H1 (cell line): ENCODE measurements around the gene CUX1. TPM values are rescaled to one million over a fixed set of nuclear protein-coding genes. Genes with fewer than 3 reads are reported as not detected.

Source experiments
- CTCF ChIA-PET: fragments of 300-600 bp; sonication (Branson Sonifier 250); formaldehyde crosslinking; loops from one replicate; lab custom pipeline; 2021; ENCODE audit not compliant: partially characterized antibody; lab: Charles Lee
- POLR2A ChIA-PET: fragments of 300-600 bp; sonication (Branson Sonifier 250); formaldehyde crosslinking; loops from one replicate; lab custom pipeline; 2021; ENCODE audit warnings: inconsistent platforms; ENCODE audit not compliant: partially characterized antibody; lab: Charles Lee
- DNase-seq, 2 experiments: peaks; one replicate each; pipeline versions ENCODE4 v3.0.0 to v3.0.0-alpha.2; 2010 to 2022; ENCODE audit warnings: low spot score in 2 of 2, low read depth in 1 of 2, mixed read lengths in 1 of 2
- FAIRE-seq: peaks from 2 replicates; lab custom pipeline; 2011; peaks lifted over from hg19 to GRCh38; lab: Jason Lieb, UNC
- H2AFZ ChIP-seq: 2 replicates; pipeline ENCODE4 v1.8.1; 2012; ENCODE audit warnings: low read length, inconsistent platforms
- H2AK5ac ChIP-seq: 2 replicates; pipeline ENCODE4 v1.6.1; 2013; ENCODE audit warnings: low read depth, low read length
- H2BK120ac ChIP-seq: replicated peaks from 2 replicates; pipeline ENCODE3; 2013; ENCODE audit warnings: low read depth, low read length, inconsistent platforms
- H2BK12ac ChIP-seq: 2 replicates; pipeline ENCODE4 v1.6.1; 2013; ENCODE audit warnings: low read depth, low read length
- H2BK15ac ChIP-seq: 2 replicates; pipeline ENCODE4 v1.6.1; 2013; ENCODE audit warnings: low read length
- H2BK20ac ChIP-seq: 2 replicates; pipeline ENCODE4 v1.6.1; 2013; ENCODE audit warnings: low read length
- H2BK5ac ChIP-seq: 2 replicates; pipeline ENCODE4 v1.6.1; 2013; ENCODE audit warnings: low read depth, low read length
- H3K14ac ChIP-seq: 2 replicates; pipeline ENCODE4 v1.6.1; 2013; ENCODE audit warnings: inconsistent platforms; ENCODE audit not compliant: insufficient read length
- H3K18ac ChIP-seq: 2 replicates; pipeline ENCODE4 v1.6.1; 2013; ENCODE audit warnings: low read length; ENCODE audit errors: extremely low read depth
- H3K23ac ChIP-seq: 2 replicates; pipeline ENCODE4 v1.6.1; 2013; ENCODE audit warnings: inconsistent platforms; ENCODE audit not compliant: insufficient read length
- H3K23me2 ChIP-seq: 2 replicates; pipeline ENCODE4 v1.6.1; 2013; ENCODE audit warnings: low read depth, low read length
- H3K27ac ChIP-seq: 2 replicates; pipeline ENCODE4 v1.6.1; 2011; ENCODE audit warnings: low read depth, low read length, inconsistent platforms
- H3K27me3 ChIP-seq, 4 experiments: replicated peaks in 1 of 4; 1 replicate in 1 of 4; 2 replicates in 3 of 4; pipeline versions ENCODE4 v1.6.1 to v1.8.1; 2011 to 2013; ENCODE audit warnings: low read length in 3 of 4, mild to moderate bottlenecking in 3 of 4, inconsistent platforms in 2 of 4, mixed read lengths in 2 of 4, moderate library complexity in 1 of 4; ENCODE audit not compliant: control insufficient read depth in 3 of 4, insufficient read depth in 3 of 4; ENCODE audit errors: extremely low read depth in 1 of 4
- H3K36me3 ChIP-seq, 4 experiments: 2 replicates each; pipeline versions ENCODE4 v1.6.1 to v1.8.1; 2011 to 2013; ENCODE audit warnings: mild to moderate bottlenecking in 4 of 4, low read length in 3 of 4, moderate library complexity in 2 of 4, control low read depth in 1 of 4, inconsistent platforms in 1 of 4; ENCODE audit not compliant: insufficient read depth in 4 of 4, control insufficient read depth in 2 of 4
- H3K4ac ChIP-seq: replicated peaks from 2 replicates; pipeline ENCODE3; 2013; ENCODE audit warnings: low read length, low read depth, mixed read lengths, inconsistent platforms; ENCODE audit not compliant: insufficient read length
- H3K4me1 ChIP-seq, 4 experiments: replicated peaks in 1 of 4; 1 replicate in 1 of 4; 2 replicates in 3 of 4; pipeline versions ENCODE4 v1.6.1 to v1.8.1; 2011 to 2013; ENCODE audit warnings: low read length in 3 of 4, inconsistent platforms in 2 of 4, mixed read lengths in 1 of 4; ENCODE audit not compliant: insufficient read depth in 4 of 4, control insufficient read depth in 3 of 4
- H3K4me2 ChIP-seq, 2 experiments: 2 replicates each; pipeline versions ENCODE4 v1.6.1 to v1.8.1; 2011 to 2013; ENCODE audit warnings: low read depth in 2 of 2, low read length in 2 of 2, control low read depth in 1 of 2, inconsistent platforms in 1 of 2, mild to moderate bottlenecking in 1 of 2; ENCODE audit not compliant: insufficient read depth in 1 of 2
- H3K4me3 ChIP-seq, 4 experiments: fragments of 200-600, 300-600 bp in 1 of 4; sonication (generic), shearing (Covaris generic), sonication (Bioruptor Twin) in 1 of 4; 2 replicates each; pipeline versions ENCODE4 v1.5.1 to v1.8.1; 2011 to 2016; ENCODE audit warnings: low read length in 4 of 4, low read depth in 3 of 4, control low read depth in 2 of 4, inconsistent platforms in 2 of 4, mild to moderate bottlenecking in 2 of 4, mixed read lengths in 1 of 4, moderate library complexity in 1 of 4; ENCODE audit not compliant: insufficient read depth in 2 of 4; ENCODE audit errors: extremely low read depth in 1 of 4
- H3K56ac ChIP-seq: replicated peaks from 2 replicates; pipeline ENCODE3; 2013; ENCODE audit warnings: low read depth, mild to moderate bottlenecking, mixed read lengths, low read length, inconsistent platforms; ENCODE audit not compliant: insufficient read length
- H3K79me1 ChIP-seq: 2 replicates; pipeline ENCODE4 v1.6.1; 2013; ENCODE audit warnings: low read depth, low read length, control low read depth
- H3K79me2 ChIP-seq, 2 experiments: 2 replicates each; pipeline versions ENCODE4 v1.6.1 to v1.8.1; 2012 to 2013; ENCODE audit warnings: low read length in 2 of 2, mild to moderate bottlenecking in 2 of 2, inconsistent platforms in 1 of 2; ENCODE audit not compliant: insufficient read depth in 2 of 2, control insufficient read depth in 1 of 2
- H3K9ac ChIP-seq, 4 experiments: replicated peaks in 1 of 4; 1 replicate in 1 of 4; 2 replicates in 3 of 4; pipeline versions ENCODE4 v1.6.1 to v1.8.1; 2011 to 2013; ENCODE audit warnings: low read depth in 3 of 4, low read length in 3 of 4, control low read depth in 2 of 4, mild to moderate bottlenecking in 2 of 4, moderate library complexity in 2 of 4, inconsistent platforms in 1 of 4; ENCODE audit errors: extremely low read depth in 1 of 4
- H3K9me3 ChIP-seq, 2 experiments: 2 replicates each; pipeline versions ENCODE4 v1.6.1 to v1.8.1; 2012 to 2013; ENCODE audit warnings: mild to moderate bottlenecking in 2 of 2, moderate library complexity in 2 of 2, control low read depth in 1 of 2, inconsistent platforms in 1 of 2, low read depth in 1 of 2, low read length in 1 of 2, mixed read lengths in 1 of 2; ENCODE audit not compliant: insufficient read depth in 2 of 2
- H4K20me1 ChIP-seq, 2 experiments: replicated peaks in 1 of 2; 2 replicates each; pipeline versions ENCODE3 to v1.8.1; 2011 to 2013; ENCODE audit warnings: inconsistent platforms in 2 of 2, low read length in 2 of 2, mild to moderate bottlenecking in 1 of 2; ENCODE audit not compliant: insufficient read depth in 2 of 2, control insufficient read depth in 1 of 2
- H4K5ac ChIP-seq: 2 replicates; pipeline ENCODE4 v1.6.1; 2013; ENCODE audit warnings: low read length, low read depth, mixed read lengths, inconsistent platforms; ENCODE audit not compliant: insufficient read length
- H4K8ac ChIP-seq: 2 replicates; pipeline ENCODE4 v1.8.0; 2013; ENCODE audit warnings: mild to moderate bottlenecking, moderate library complexity, low read length, inconsistent platforms; ENCODE audit not compliant: insufficient read depth; ENCODE audit errors: extremely low read depth
- H4K91ac ChIP-seq: replicated peaks from 2 replicates; pipeline ENCODE3; 2013; ENCODE audit warnings: low read length, mixed read lengths, inconsistent platforms; ENCODE audit not compliant: insufficient read length
- BACH1 ChIP-seq: IDR thresholded peaks from 2 replicates; pipeline ENCODE4 v1.6.1; 2012; ENCODE audit warnings: low read length, improper control_type of control experiment
- JUN ChIP-seq: IDR thresholded peaks from 2 replicates; pipeline ENCODE4 v1.6.1; 2011; ENCODE audit warnings: low read depth, mild to moderate bottlenecking, improper control_type of control experiment, low read length
- RBBP5 ChIP-seq: IDR thresholded peaks from 2 replicates; pipeline ENCODE4 v1.7.1; 2012; ENCODE audit warnings: low read depth, mild to moderate bottlenecking, inconsistent platforms, low read length, moderate library complexity, borderline replicate concordance
- WGBS, 2 experiments: shearing (Covaris generic) in 1 of 2; methylation state at CpG; one replicate each; pipeline versions ENCODE4 v1.1.6 to v1.1.7; 2013 to 2015; ENCODE audit warnings: low lambda C conversion rate in 2 of 2, mixed read lengths in 2 of 2, inconsistent platforms in 1 of 2, low coverage in 1 of 2, missing lambda C conversion rate in 1 of 2; ENCODE audit not compliant: insufficient replicate concordance in 2 of 2, insufficient coverage in 1 of 2, insufficient read length in 1 of 2; ENCODE audit errors: extremely low coverage in 1 of 2, missing lambda C conversion rate in 1 of 2; 5-methylcytosine and 5-hydroxymethylcytosine counted together
- polyA plus RNA-seq, 7 experiments: library from polyadenylated mRNA; depleted of rRNA in 3 of 7; stranded (reverse) in 5 of 7; unstranded in 2 of 7; fragments of >200 nt in 5 of 7; fragments of 200-250 nt in 2 of 7; gene quantifications; 1 replicate in 5 of 7; 2 replicates in 1 of 7; 4 replicates in 1 of 7; pipeline versions ENCODE4 v1.2.1 to v1.2.3, GENCODE V29; 2011 to 2013; ENCODE audit warnings: missing spikeins in 2 of 7, mixed read lengths in 2 of 7
- total RNA-seq: library from RNA; stranded (reverse); fragmentation: NEBNext Ultra II Directional; extraction: Animal tissue kit (Norgen Biotek cat#: 25700); gene quantifications from 2 replicates; pipeline ENCODE4 v1.2.1, GENCODE V29; 2021

The CUX1 gene
- total and polyA plus RNA-seq, 2 of the 8 experiments (the other 6 are each of a cell fraction or from before 2014, with no cell fraction given): 21.6 to 65.9 TPM

DNA sequence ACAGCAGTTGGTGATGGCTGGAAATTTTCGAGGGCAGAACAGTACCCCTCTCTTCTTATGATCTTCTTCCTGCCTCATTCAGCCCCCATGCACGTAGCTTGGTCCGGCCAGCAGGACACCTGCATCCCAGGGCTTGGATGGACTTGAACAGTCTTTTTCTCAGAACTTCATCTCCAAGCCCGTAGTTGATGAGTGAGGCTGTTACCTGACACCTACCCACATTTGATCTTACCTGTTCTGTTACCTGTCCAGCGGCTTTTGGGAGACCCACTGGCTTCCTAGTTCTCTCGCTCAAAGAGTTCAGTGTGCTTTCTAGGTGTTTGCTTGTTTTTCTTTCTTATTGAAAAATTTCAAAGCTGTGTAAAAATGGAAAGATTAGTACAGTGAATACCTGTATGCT is 212.2 kb downstream of the CUX1 start:
- H3K4me1 ChIP-seq: peaks cover 0 to 3% (median 1%) of the 10 kb centered on the region in 4 experiments; a peak in 3 of 7 replicates
- FAIRE-seq: no peak
- CTCF ChIA-PET: interaction anchor here (1.7 kb wide), 1 partner anchor 16 kb away, joined by 8 read pairs; no protein-coding TSS in a partner anchor

More for the DNA sequence above, 212.2 kb downstream of the CUX1 start:
- Histone ChIP-seq H2BK12ac (no peak overlapping the region), H3K27ac (no peak overlapping the region), H3K23me2 (no peaks in the 10 kb centered on the region), H3K56ac (no peak overlapping the region), H3K9me3 (no peaks in the 10 kb centered on the region), H4K8ac (no peak overlapping the region), H2AK5ac (no peak overlapping the region), H2BK5ac (no peak overlapping the region), H2BK120ac (no peak overlapping the region), H3K4me2 (no peak overlapping the region), H3K36me3 (peaks cover 0 to 3% (median 1%) of the 10 kb centered on the region in 4 experiments; a peak in 1 of 8 replicates), H3K79me1 (no peaks in the 10 kb centered on the region; the same call in none of the 2 replicates), H4K91ac (no peak overlapping the region), H4K5ac (no peak overlapping the region), H2AFZ (no peak overlapping the region), H3K4ac (no peak overlapping the region), H3K4me3 (no peak overlapping the region), H3K9ac (no peak overlapping the region; a peak in 1 of 7 replicates), H3K23ac (no peak overlapping the region), H3K14ac (no peak overlapping the region), H3K18ac (no peak overlapping the region), H3K27me3 (no peaks in the 10 kb centered on the region), H3K79me2 (0 out of 4 replicates have a peak, but pooled peaks cover 0 to 5% of the 10 kb centered on the region in 2 experiments), H4K20me1 (no peaks in the 10 kb centered on the region), H2BK15ac (no peak overlapping the region), H2BK20ac (no peak overlapping the region)
- DNase-seq: no peak
- POLR2A ChIA-PET: no interaction called here
- TF ChIP-seq JUN: no peak
- TF ChIP-seq RBBP5: no peak
- no peak for TF ChIP-seq BACH1
- 98% methylated on average over 6 of the region's 6 CpGs; no CpG with 5 or more reads in 1 of the 2 experiments for WGBS, 2 experiments
